Spleen (tissue), 11 donors: Measurements from ENCODE around the gene PTGIR. TPM values are rescaled to one million over a fixed set of nuclear protein-coding genes. Genes with fewer than 3 reads are reported as not detected.

Source experiments
- DNase-seq: peaks from one replicate; pipeline ENCODE4 v3.0.0-alpha.2; 2020
- H3K27ac ChIP-seq, 8 donors: fragments of 200-600 bp; sonication (generic) in 7 of 8; 1 replicate in 4 of 8; 2 replicates in 4 of 8; pipeline versions ENCODE4 v1.5.0 to v1.8.0; 2016 to 2021; ENCODE audit warnings: inconsistent platforms in 4 of 8, mild to moderate bottlenecking in 4 of 8, moderate library complexity in 1 of 8
- H3K27me3 ChIP-seq, 7 donors: fragments of 200-600 bp; sonication (generic) in 6 of 7; replicated peaks in 1 of 7; 1 replicate in 4 of 7; 2 replicates in 3 of 7; pipeline versions ENCODE4 v1.5.0 to v1.8.0; 2016 to 2021; ENCODE audit warnings: inconsistent platforms in 3 of 7, mild to moderate bottlenecking in 1 of 7
- H3K36me3 ChIP-seq, 6 donors: fragments of 200-600 bp; sonication (generic) in 5 of 6; 1 replicate in 4 of 6; 2 replicates in 2 of 6; pipeline versions ENCODE4 v1.5.0 to v1.8.0; 2016 to 2021; ENCODE audit warnings: inconsistent platforms in 2 of 6
- H3K4me1 ChIP-seq, 6 donors: fragments of 200-600 bp; sonication (generic) in 5 of 6; 1 replicate in 3 of 6; 2 replicates in 3 of 6; pipeline versions ENCODE4 v1.5.0 to v1.8.0; 2016 to 2021; ENCODE audit warnings: inconsistent platforms in 3 of 6
- H3K4me3 ChIP-seq, 8 donors: fragments of 200-600 bp; sonication (generic) in 7 of 8; 1 replicate in 4 of 8; 2 replicates in 4 of 8; pipeline versions ENCODE4 v1.5.0 to v1.8.0; 2016 to 2021; ENCODE audit warnings: inconsistent platforms in 4 of 8, mild to moderate bottlenecking in 4 of 8, moderate library complexity in 2 of 8
- H3K9me3 ChIP-seq, 8 donors: fragments of 200-600 bp; sonication (generic) in 7 of 8; 1 replicate in 4 of 8; 2 replicates in 4 of 8; pipeline versions ENCODE4 v1.5.0 to v1.8.0; 2016 to 2021; ENCODE audit warnings: inconsistent platforms in 4 of 8
- CTCF ChIP-seq, 11 experiments: fragments of 200-600 bp in 7 of 11; fragments of 450-650 bp in 4 of 11; sonication (generic) in 4 of 11; IDR thresholded peaks in 8 of 11; conservative IDR thresholded peaks in 3 of 11; 1 replicate in 7 of 11; 2 replicates in 4 of 11; pipeline versions ENCODE4 v1.4.0 to v1.8.0; 2016 to 2021; ENCODE audit warnings: antibody characterized with exemption in 11 of 11, inconsistent platforms in 4 of 11, mild to moderate bottlenecking in 1 of 11
- POLR2A ChIP-seq, 3 donors: fragments of 450-650 bp; IDR thresholded peaks; one replicate each; pipeline ENCODE4 v1.5.1; 2017; ENCODE audit warnings: antibody characterized with exemption in 3 of 3, mild to moderate bottlenecking in 1 of 3
- POLR2AphosphoS5 ChIP-seq, 3 donors: sonication (generic); formaldehyde crosslinking; IDR thresholded peaks; one replicate each; pipeline ENCODE4 v1.5.1; 2017; ENCODE audit warnings: antibody characterized with exemption in 3 of 3
- WGBS, 5 donors: extraction: QIAGEN DNeasy Blood & Tissue Kit in 3 of 5; methylation state at CpG; one replicate each; pipeline versions ENCODE4 v1.1.5 to v1.1.7; 2013 to 2018; 5-methylcytosine and 5-hydroxymethylcytosine counted together
- intact Hi-C: fragments of 100-400 bp; cut with DNase I; formaldehyde crosslinking; loops from one replicate; pipeline ENCODE4 v1.15.0; 2023; ENCODE audit warnings: low total_unique reads
- polyA plus RNA-seq, 3 donors: library from polyadenylated mRNA; stranded (reverse); fragments of 200-250 nt; gene quantifications; one replicate each; pipeline ENCODE4 v1.2.1, GENCODE V29; 2013
- total RNA-seq, 7 donors: library from RNA; depleted of rRNA in 3 of 7; stranded (reverse); fragments of >200 nt in 3 of 7; fragmentation: NEBNext Ultra II Directional in 4 of 7; extraction: Animal tissue kit (Norgen Biotek cat#: 25700) in 4 of 7; gene quantifications; one replicate each; pipeline versions ENCODE4 v1.1.0 to v1.2.1, GENCODE V29; 2016 to 2021
- donor health status: healthy with polysubstance abuse.
- donor health status: DM: no; HTN: no; CAD: no; lungs with moderate emphysema.
- donor health status: DM: no; HTN: no; CAD: no.
- donor health status: Bipolar disorder and iron deficiency.
- donor health status: healthy.
- donor health status: DM: no; HTN: no; CAD: no.
- donor health status: DM: yes; HTN: yes; CAD: no.

PTGIR gene
- total and polyA plus RNA-seq, 10 donors: 5.4 to 18.6 (median 7.9) TPM

- 83 to 93% (median 86%) methylated on average over 8 of the region's 8 CpGs for WGBS, 5 donors
- Histone ChIP-seq H3K36me3 (no peaks in the 10 kb centered on the region), H3K4me1 (peaks cover 0 to 9% (median 2%) of the 10 kb centered on the region in 6 donors), H3K27me3 (no peaks in the 10 kb centered on the region), H3K27ac (no peak overlapping the region), H3K4me3 (no peak overlapping the region), H3K9me3 (no peaks in the 10 kb centered on the region)
- DNase-seq: no peak
- intact Hi-C loops: no loop called here
- TF ChIP-seq POLR2AphosphoS5 (IDR thresholded peaks at IDR 0.05): no peak
- no peak for TF ChIP-seq POLR2A (IDR thresholded peaks at IDR 0.05)
- TF ChIP-seq CTCF (IDR thresholded peaks at IDR 0.05 in 8 of 11, conservative IDR thresholded peaks at IDR 0.05 in 3 of 11): no peak
These were observed 51.0 kb downstream of the PTGIR start for GRCh38 chr19:46573679-46574498.

- no peaks in the 10 kb centered on the region for H3K27me3 ChIP-seq
- no peak for DNase-seq
- no peak for TF ChIP-seq CTCF (IDR thresholded peaks at IDR 0.05 in 8 of 11, conservative IDR thresholded peaks at IDR 0.05 in 3 of 11)
- no peak for TF ChIP-seq POLR2A (IDR thresholded peaks at IDR 0.05)
- no peak for TF ChIP-seq POLR2AphosphoS5 (IDR thresholded peaks at IDR 0.05)
- no peak overlapping the region for H3K4me3 ChIP-seq
- peaks cover 0 to 2% (median 0%) of the 10 kb centered on the region in 6 donors for H3K4me1 ChIP-seq
- WGBS, 5 donors: 63 to 83% (median 67%) methylated on average over 5 of the region's 5 CpGs
- no peaks in the 10 kb centered on the region for H3K36me3 ChIP-seq
- H3K9me3 ChIP-seq: no peaks in the 10 kb centered on the region
- intact Hi-C loops: no loop called here
- no peak overlapping the region for H3K27ac ChIP-seq
These were observed 53.4 kb downstream of the PTGIR start for GRCh38 chr19:46571495-46571894.

Other genes starting within 250 kb of the PTGIR start
- gene CCDC8, start 211.5 kb downstream of the PTGIR start, total RNA-seq: 1 to 10 TPM; 1.7 to 4.4 (median 2.6) TPM
- gene CCDC8, start 211.5 kb downstream of the PTGIR start, polyA plus RNA-seq: 1 to 10 TPM in 2 of 3 donors, under 1 TPM in 1; 0.46 to 1.2 (median 1.1) TPM
- gene PNMA8C, start 196.2 kb downstream of the PTGIR start, total RNA-seq: not detected
- gene PNMA8C, start 196.2 kb downstream of the PTGIR start, polyA plus RNA-seq: under 1 TPM in 1 of 3 donors, not detected in 2; 0.03 TPM
- gene PNMA8A, start 153.5 kb downstream of the PTGIR start, total RNA-seq: 1 to 10 TPM in 4 of 7 donors, under 1 TPM in 3; 0.20 to 2.7 (median 1.7) TPM
- 1 to 10 TPM in 1 of 3 donors, under 1 TPM in 2; 0.13 to 1.8 (median 0.19) TPM for gene PNMA8A, start 153.5 kb downstream of the PTGIR start, polyA plus RNA-seq
- 1 to 10 TPM; 2.1 to 5.7 (median 3.0) TPM for gene PNMA8B, start 129.2 kb downstream of the PTGIR start, total RNA-seq
- gene PNMA8B, start 129.2 kb downstream of the PTGIR start, polyA plus RNA-seq: 1 to 10 TPM in 2 of 3 donors, under 1 TPM in 1; 0.57 to 1.2 (median 1.2) TPM
- 100 to 1,000 TPM; 121 to 197 (median 143) TPM for gene CALM3, start 23.8 kb downstream of the PTGIR start, total RNA-seq
- 100 to 1,000 TPM in 2 of 3 donors, 10 to 100 TPM in 1; 78.1 to 167 (median 111) TPM for gene CALM3, start 23.8 kb downstream of the PTGIR start, polyA plus RNA-seq
- gene GNG8, start 11.1 kb upstream of the PTGIR start, total RNA-seq: not detected
- not detected for gene GNG8, start 11.1 kb upstream of the PTGIR start, polyA plus RNA-seq
- 10 to 100 TPM in 1 of 7 donors, 1 to 10 TPM in 6; 4.9 to 10.4 (median 6.1) TPM for gene DACT3, start 36.1 kb upstream of the PTGIR start, total RNA-seq
- 1 to 10 TPM; 1.6 to 4.1 (median 3.2) TPM for gene DACT3, start 36.1 kb upstream of the PTGIR start, polyA plus RNA-seq
- 100 to 1,000 TPM in 4 of 7 donors, 10 to 100 TPM in 3; 76.3 to 127 (median 115) TPM for gene PRKD2, start 92.0 kb upstream of the PTGIR start, total RNA-seq
- gene PRKD2, start 92.0 kb upstream of the PTGIR start, polyA plus RNA-seq: 100 to 1,000 TPM in 2 of 3 donors, 10 to 100 TPM in 1; 63.4 to 132 (median 105) TPM
- gene FKRP, start 121.0 kb upstream of the PTGIR start, total RNA-seq: 10 to 100 TPM; 15.4 to 24.8 (median 19.3) TPM
- gene FKRP, start 121.0 kb upstream of the PTGIR start, polyA plus RNA-seq: 10 to 100 TPM in 1 of 3 donors, 1 to 10 TPM in 2; 5.3 to 13.0 (median 9.8) TPM
- 100 to 1,000 TPM in 5 of 7 donors, 10 to 100 TPM in 2; 90.1 to 143 (median 107) TPM for gene STRN4, start 121.4 kb upstream of the PTGIR start, total RNA-seq
- 10 to 100 TPM; 28.2 to 70.7 (median 30.0) TPM for gene STRN4, start 121.4 kb upstream of the PTGIR start, polyA plus RNA-seq
- gene SLC1A5, start 163.5 kb upstream of the PTGIR start, total RNA-seq: 10 to 100 TPM; 45.1 to 62.8 (median 49.8) TPM
- gene SLC1A5, start 163.5 kb upstream of the PTGIR start, polyA plus RNA-seq: 10 to 100 TPM; 13.2 to 29.5 (median 23.0) TPM
- gene AP2S1, start 225.8 kb upstream of the PTGIR start, total RNA-seq: 100 to 1,000 TPM in 4 of 7 donors, 10 to 100 TPM in 3; 58.0 to 144 (median 116) TPM
- 100 to 1,000 TPM in 2 of 3 donors, 10 to 100 TPM in 1; 69.3 to 145 (median 104) TPM for gene AP2S1, start 225.8 kb upstream of the PTGIR start, polyA plus RNA-seq
- 10 to 100 TPM; 26.0 to 49.4 (median 42.9) TPM for gene ARHGAP35, start 235.9 kb upstream of the PTGIR start, total RNA-seq
- 10 to 100 TPM in 1 of 3 donors, 1 to 10 TPM in 2; 2.3 to 10.8 (median 3.0) TPM for gene ARHGAP35, start 235.9 kb upstream of the PTGIR start, polyA plus RNA-seq